Activated T-helper 1 cell treated with Interleukin-2 at 50 U/mL for 16 hours (primary cell): ENCODE data around the gene MED17.
"Not testable (repeated sequence)": the region's sequence is repeated elsewhere in the genome, so short reads cannot be mapped to it uniquely, and the experiment has no call there.

Experiments
- DNase-seq: peaks from one replicate; pipeline ENCODE4 v3.0.0-alpha.2; 2020; ENCODE audit warnings: low read depth

MED17 gene

DNA sequence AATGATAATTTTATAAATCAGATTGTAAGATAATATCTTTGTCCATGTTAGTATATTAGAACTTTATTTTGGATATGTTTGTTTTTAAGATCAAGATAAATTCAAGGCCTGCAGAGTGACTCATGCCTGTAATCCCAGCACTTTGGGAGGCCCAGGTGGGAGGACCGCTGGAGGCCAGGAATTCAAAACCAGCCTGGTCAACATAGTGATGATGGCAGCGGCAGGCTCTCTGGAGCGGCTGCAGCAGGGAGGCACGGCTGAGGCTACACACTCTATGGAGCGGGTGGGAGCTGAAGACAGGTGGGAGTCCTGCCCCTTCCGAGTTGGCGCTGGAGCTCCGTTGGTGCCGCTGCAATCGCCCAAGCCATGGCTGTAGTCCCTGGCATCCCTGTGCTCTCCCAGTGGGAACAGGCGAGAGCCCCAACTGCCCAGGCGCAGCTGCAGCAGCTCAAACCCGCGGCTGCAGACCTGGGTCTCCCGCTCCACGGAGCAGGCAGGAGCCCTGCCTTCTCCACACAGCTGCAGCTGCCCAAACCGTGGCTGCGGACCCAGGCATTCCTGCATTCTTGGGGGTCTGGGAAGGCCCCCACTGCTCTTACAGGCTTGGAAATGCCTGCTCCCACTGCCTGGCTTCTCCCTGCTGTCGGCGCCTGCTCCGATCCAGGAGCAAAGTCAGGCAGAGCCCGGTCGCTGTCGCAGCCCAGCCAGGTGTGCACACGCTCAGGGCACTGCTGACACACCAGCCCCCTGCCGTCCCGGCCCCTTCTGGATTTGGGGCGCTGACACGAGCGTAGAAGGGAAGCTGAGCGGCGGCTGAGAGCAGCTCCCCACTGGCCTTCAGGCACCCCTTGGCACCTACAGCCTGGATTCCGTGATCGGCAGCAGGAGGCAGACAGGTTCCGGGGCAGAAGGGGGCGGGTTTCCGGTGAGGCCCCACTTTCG lies 25.9 kb upstream of the MED17 start:
- no peak for DNase-seq

- not testable (repeated sequence) for DNase-seq
These were observed 25.0 kb upstream of the MED17 start for GRCh38 chr11:93759123-93759522.

DNA sequence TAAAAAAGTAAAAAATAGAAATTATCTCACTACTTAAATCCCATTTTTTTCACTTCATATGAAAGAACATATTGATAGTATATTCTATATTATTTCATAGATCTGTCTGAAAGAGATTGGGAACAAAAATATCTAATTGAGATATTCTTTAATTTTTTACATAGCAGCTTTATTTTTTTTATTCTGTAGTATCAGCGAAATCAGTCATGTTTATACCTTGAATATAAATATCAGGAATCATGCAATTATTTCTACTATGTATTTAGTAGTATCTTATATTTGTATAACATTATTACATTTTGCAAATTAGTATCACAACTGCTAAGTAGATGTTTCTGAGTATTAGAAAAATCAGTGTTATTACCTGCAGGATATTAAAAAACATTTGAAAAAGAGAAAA lies 22.2 kb upstream of the MED17 start:
- DNase-seq = no peak

DNA sequence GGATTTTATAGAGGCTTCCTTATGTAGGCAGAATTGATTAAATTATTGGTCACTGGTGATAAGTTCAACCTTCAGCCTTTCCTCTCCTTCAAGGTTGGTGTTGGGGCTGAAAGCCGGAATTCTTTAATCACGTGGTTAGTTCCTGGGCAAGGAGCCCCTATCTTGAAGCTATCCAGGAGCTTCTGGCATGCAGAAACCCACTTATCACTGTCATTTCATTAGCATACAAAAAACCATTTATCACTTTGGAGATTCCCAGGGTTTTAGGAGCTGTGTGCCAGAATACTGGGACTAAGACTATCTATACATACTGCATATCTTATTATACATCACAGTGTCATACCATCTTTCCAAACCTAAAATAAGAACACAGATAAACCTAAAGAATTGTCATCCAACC lies 18.5 kb upstream of the MED17 start:
- DNase-seq = no peak

- no peak for DNase-seq
These were observed 17.6 kb upstream of the MED17 start for GRCh38 chr11:93766504-93766903.

DNA sequence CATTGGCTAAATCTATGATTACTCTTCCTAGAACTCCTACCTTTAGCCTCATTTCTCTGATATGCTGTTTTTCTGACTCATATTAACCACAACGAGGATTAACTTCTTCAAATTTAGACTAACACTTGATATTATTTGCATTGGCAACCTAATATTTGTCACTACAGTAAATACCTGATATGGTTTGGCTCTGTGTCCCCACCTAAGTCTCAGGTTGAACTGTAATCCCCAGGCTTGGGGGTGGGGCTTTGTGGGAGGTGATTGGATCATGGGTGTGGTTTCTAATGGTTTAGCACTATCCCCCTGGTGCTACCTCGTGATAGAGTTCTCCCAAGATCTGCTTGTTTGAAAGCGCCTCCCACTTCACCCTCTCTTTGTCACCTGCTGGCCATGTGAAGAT lies 17.1 kb upstream of the MED17 start:
- no peak for DNase-seq

DNA sequence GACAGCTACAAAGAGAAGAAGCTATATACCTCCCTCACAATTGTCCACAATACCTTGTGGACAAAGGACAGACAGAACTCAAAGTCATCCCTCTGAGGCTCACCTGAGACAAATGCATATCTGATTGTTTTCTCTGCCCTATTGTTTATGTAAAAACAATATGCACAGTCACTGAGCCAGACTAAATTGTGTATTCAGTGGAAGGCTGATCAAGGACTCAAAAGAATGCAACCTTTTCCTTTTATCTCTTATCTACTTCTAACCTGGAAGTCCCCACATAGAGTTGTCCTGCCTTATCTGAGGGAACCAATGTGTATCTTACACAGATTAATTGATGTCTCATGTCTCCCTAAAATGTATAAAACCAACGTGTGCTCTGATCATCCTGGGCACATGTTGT lies 13.9 kb upstream of the MED17 start:
- no peak for DNase-seq

DNA sequence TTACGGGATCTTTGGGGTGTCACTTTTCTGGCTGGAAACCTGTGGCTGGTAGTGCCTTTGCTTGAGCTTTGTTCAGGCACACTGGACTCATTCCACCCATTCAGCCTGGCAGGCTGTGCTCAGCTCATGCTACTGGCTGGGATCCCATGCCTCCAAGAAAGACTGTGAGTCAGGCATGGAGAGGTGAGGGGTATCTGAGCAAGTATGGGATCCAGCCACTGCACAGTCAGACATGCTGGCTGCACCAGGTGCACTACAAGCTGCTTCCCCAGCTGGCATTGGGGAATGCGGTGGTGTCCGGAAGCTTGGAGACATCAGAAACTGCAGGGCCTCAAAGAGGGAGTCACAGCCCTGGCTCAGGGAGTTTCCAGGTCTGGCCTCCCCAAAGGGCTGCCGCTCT lies 12.0 kb upstream of the MED17 start:
- DNase-seq = no peak

DNA sequence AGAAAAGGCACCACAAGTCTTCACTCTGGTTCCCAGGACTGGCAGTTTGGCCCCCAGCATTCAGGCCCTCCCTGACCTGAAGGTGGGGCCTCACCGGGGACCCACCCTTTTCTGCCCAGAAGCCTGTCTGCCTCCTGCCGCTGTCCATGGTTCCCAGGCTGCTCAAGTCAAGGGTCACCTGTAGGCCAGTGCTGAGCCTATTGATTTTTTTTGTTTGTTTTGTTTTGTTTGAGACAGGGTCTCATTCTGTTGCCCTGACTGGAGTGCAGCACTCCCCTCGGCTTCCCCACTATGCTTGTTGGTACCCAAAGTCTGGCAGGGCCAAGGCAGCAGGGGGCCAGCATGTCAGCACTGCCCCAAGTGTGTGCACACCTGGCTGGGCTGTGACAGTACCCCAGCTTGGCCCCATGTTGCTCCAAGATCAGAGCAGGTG lies 11.0 kb upstream of the MED17 start:
- no peak for DNase-seq

GRCh38 chr11:93773601-93774200 lies 10.4 kb upstream of the MED17 start:
- no peak for DNase-seq

DNA sequence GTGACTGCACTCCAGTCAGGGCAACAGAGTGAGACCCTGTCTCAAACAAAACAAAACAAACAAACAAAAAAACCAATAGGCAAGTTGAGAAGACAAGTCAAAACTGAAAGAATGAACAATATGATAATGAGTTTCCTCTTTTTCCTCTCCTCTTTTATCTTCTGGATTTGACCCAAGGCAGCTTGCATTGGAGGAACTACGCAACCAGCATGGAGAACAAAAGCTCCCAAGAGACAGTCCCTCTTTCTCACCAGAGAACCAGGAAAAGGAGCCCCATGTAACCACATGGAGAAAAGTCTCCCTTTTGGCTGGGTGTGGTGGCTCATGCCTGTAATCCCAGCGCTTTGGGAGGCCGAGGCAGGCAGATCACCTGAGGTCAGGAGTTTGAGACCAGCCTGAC lies 9.5 kb upstream of the MED17 start:
- DNase-seq = not testable (repeated sequence)

- DNase-seq = no peak
These were observed 8.8 kb upstream of the MED17 start for GRCh38 chr11:93775289-93775688.

DNA sequence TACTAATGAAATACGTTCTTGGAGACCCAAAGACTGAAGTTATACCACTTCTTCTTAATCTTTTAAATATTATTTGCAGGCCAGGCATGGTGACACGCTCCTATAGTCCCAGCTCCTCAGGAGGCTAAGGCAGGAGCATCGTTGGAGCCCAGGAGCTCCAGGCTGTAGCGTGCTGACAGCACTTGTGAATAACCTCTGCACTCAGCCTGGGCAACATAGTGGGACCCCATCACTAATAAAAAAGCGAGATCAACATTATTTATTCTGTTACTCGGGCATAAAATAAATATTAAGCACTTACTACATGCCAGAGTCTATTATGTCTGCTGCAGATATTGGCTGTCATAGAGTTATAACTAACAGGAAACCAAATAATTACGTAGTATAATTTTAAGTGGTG lies 720 bp upstream of the MED17 start:
- no peak for DNase-seq

DNA sequence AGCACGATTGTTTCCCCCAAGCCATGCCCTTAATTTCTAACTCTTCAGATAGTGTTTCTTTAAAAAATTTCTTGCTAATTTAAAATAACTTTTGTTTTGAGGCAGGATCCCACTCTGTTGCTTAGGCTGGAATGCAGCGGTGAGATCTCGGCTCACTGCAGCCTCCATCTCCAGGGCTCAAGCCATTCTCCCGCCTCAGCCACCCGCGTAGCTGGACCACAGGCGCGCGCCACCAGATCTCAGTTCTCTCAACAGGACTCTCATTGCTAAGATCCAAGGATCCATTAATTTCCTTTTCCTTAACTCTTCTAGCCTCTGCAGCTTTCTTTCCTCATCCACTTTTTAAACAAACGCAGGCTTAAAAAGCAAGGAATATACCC lies 327 bp upstream of the MED17 start:
- DNase-seq = no peak

- DNase-seq = no peak
These were observed 866 bp downstream of the MED17 start for GRCh38 chr11:93784935-93785360.

GRCh38 chr11:93791493-93791892 lies 7.4 kb downstream of the MED17 start:
- DNase-seq = no peak

GRCh38 chr11:93796441-93797231 lies 12.6 kb downstream of the MED17 start:
- DNase-seq = no peak

DNA sequence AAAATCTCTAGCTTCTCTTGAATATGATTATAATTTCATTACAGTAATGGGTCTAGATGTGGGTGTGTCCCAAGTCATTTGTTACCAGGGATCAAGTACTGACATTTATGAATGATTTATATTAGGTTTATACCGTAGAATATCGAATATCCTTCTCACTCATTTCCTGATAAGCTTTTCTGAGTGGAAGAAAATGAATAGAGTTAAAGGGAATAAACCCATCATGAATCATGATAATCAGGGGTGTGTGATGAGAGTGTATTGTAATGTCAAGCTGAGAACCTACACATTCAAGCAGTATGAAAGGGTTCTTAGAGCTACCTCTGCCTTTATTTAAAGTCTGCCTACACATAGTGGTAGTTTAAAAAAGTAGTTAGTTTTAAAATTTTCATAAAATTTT lies 17.3 kb downstream of the MED17 start:
- DNase-seq = no peak

- no peak for DNase-seq
These were observed 20.8 kb downstream of the MED17 start for GRCh38 chr11:93804879-93805278.

DNA sequence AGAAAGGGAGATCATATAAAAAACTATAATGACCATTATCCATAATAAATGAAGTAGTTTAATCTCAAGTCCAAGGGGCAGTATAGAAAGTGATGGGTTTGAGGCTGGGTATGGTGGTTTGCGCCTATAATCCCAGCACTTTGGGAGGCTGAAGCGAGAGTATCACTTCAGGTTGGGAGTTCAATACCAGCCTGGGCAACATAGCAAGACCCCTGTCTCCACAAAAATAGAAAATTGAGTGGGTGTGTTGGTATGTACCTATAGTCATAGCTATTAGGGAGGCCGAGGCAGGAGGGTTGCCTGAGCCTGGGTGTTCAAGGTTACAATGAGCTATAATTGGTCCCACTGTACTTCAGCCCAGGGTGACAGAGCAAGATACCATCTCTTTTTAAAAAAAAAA lies 23.9 kb downstream of the MED17 start:
- DNase-seq = no peak

DNA sequence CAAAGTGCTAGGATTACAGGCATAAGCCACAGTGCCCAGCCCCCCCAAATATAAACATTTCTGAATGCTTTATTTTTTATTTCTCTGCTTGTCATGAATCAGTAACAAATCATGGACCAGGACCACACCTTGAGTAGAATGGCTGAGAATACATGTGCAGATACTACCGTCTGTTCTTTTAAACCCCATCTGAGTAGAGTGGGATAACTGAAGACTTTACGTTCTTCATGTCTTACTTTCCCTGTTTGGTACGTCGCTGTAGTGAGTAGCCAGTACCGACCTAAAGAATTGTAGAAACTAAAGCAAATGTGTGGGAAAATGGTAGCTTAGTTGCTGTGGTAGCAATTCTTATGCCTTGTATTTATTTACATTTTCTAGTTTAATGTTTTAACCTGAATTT lies 29.9 kb downstream of the MED17 start:
- DNase-seq = no peak

- DNase-seq = no peak
These were observed 31.0 kb downstream of the MED17 start for GRCh38 chr11:93814966-93815633.
